GM21515 (cell line): Measurements from ENCODE around the gene RPTOR.
A peak's percentile ranks its signal among the peaks of the same experiment; 100 is the strongest.
"Not testable (repeated sequence)": the region's sequence is repeated elsewhere in the genome, so short reads cannot be mapped to it uniquely, and the experiment has no call there.

Experiments used
- ATAC-seq: cut with Tn5 transposase; IDR thresholded peaks from one replicate; pipeline ENCODE4 v1.9.1; 2021; ENCODE audit not compliant: unreplicated experiment

Gene RPTOR

GRCh38 chr17:80737106-80738019 lies 192.7 kb downstream of the RPTOR start:
- ATAC-seq, result peak; percentile 61

GRCh38 chr17:80738020-80738808 lies 193.6 kb downstream of the RPTOR start:
- peak; percentile 23 for ATAC-seq

DNA sequence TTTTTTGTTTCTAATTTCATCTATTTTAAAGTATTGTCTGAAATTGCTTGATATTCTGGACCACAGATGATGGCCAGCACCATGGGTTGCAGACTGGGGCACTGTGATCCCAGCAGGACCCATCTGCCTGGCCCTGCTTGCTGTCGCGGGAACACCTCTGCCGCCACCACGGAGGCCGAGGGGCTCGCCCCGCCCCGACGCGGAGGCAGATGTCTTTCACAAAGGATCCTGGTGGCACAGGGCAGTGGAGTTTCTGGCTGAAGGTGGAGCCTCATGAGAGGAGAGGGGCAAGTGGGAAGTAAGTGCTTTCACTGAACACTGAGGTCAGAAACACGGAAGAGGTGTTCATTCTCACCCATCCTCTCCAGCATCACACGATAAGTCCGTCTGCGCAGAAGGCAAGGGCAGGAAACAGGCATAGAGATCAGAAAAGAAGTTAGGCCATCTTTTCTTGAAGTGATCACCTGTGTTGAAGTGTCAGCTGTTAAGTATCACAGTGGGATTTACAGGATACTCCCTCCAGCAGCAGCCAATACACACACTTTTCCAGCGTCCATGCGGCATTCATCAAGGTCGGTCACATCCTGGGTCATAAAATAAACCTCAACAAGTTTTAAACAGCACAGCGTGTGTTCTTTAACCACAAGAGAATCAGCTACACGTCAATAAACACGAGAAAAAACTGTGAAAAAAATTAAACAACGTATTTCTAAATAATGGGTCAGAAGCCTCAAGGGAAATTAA lies 194.5 kb downstream of the RPTOR start:
- ATAC-seq, result no peak

GRCh38 chr17:80740141-80740540 lies 195.5 kb downstream of the RPTOR start:
- no peak for ATAC-seq

DNA sequence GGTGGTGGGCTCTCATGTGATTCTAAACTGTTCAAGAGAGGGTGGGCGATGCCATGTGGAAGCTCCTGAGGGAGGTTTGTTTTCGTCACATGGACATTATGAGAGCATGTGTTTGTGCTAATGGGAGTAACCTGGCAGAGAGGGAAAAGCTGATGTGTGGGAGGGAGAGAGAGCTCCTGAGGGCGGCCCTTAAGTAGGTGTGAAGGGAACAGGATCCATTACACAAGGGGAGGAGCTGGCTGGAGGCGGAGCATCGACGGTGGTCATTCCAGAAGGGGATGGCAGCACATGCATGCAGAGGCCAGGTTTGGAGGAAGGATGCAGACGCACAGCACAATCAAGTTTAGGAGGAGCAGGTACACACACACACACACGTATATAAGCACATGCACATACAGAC lies 197.5 kb downstream of the RPTOR start:
- no peak for ATAC-seq

DNA sequence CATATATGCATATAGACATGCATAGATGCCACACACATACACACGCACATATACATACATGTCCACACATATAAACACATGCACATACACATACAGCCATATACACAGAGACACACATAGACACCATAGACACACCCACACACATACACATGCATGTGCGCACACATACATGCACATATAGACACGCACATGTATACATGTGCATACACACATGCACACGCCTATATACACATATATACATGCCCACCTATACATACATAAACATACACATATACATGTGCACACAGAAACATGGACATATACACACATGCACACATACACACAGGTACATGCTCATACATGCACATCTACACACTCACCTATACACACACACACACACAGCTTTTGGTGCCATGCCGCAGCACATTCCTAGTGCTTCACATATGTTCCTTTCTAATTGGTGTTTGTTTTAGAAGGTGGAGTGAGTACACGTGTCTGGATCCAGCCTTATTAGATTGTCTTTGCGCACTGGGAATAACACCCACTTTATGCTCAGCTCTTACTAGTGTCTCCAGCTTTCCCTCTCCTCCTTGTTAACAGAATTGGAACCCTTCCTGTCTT lies 198.0 kb downstream of the RPTOR start:
- no peak for ATAC-seq

DNA sequence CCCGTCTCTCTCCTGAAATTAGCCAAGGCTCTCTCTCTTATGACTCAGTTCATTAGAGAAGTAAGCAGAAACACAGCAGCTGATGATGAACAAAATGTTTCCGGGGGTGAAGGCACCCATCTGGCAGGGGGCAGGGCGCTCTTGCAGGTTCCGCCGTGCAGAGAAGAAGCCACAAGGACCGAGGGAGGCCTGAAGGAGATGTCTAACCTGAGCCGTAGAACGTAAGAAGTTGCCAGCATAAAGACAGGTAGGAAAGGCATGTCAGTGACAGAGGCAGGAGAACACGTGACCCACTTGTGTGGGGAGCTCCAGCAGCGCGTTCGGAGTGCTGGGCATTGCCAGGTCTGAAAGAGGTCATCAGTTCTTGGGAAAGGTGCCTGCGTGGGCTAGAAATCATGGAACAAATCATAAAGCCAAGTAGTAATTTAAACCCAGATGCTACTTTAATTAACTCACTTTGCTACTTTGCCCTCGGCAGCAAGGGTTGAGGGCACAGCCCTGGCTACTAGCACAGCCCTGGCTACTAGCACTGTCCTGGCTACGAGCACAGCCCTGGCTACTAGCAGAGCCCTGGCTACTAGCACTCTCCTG lies 198.6 kb downstream of the RPTOR start:
- ATAC-seq, result no peak

- ATAC-seq, result not testable (repeated sequence)
Measured at GRCh38 chr17:80743973-80744372, 199.3 kb downstream of the RPTOR start.

- not testable (repeated sequence) for ATAC-seq
Measured at GRCh38 chr17:80744725-80745124, 200.1 kb downstream of the RPTOR start.

- ATAC-seq, result no peak
Measured at GRCh38 chr17:80745183-80745582, 200.5 kb downstream of the RPTOR start.

DNA sequence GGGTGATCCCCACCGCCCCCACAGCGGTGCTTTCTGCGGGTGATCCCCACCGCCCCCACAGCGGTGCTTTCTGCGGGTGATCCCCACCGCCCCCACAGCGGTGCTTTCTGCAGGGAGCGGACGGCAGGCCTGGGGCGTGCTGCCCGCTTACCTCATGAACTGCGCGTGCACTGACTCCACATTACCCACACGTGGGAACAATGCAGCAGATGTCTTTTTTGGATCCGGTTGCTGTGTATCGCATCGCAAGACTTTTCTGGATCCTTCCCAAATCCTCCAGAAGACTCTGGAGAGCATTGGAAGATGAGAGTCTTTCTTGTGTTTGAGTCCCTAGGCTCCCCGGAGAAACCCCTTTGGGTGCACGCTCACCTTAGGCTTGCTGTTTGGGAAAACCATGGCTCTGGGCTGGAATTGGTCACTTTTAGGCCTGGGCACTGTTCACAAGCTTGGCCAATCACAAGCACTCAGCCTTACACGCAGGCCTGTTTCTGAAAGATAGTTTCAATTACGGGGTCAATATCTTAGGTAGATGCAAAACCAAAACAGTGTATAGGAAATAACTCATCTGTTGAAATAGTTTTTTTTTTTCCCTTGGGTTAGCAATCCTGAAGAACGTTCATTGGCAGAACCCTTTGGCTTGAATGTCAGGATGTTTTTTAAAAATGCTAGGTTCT lies 201.8 kb downstream of the RPTOR start:
- no peak for ATAC-seq

DNA sequence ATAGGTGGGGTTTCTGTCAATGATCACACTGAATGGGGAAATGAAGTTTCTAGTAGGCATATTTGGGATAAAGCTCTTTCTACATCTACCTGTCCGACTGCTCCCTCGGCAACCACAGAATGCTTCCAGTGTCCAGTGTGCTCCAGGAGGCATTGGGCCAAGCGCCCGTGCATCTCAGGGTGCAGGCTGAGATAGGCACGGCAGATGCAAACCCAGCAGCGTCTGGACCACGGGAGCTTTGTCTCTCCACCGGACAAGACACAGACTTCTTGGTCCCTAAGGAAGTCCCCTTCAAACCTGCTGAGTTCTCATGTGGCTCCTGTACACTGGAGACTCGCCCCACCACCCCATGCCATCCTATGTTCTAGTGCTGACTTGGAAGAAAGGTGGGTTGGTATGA lies 202.8 kb downstream of the RPTOR start:
- no peak for ATAC-seq

DNA sequence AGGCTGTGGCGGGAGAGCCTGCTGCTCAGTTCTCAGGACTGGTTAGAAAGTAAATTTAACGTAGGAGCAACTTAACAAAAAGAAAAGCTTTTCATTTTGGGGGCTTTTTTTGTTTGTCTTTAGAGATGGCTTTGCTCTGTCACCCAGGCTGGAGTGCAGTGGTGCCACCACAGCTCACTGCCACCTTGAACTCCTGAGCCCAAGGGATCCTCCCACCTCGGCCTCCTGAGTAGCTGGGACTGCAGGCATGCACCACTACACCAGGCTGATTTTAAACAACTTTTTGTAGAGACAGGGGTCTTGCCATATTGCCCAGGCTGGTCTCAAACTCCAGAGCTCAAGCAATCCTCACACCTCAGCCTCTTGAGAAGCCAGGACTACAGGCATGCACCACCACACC lies 205.0 kb downstream of the RPTOR start:
- ATAC-seq, result no peak

GRCh38 chr17:80750263-80750662 lies 205.6 kb downstream of the RPTOR start:
- ATAC-seq, result no peak

GRCh38 chr17:80751070-80751945 lies 206.7 kb downstream of the RPTOR start:
- ATAC-seq, result no peak

GRCh38 chr17:80751946-80752581 lies 207.4 kb downstream of the RPTOR start:
- ATAC-seq, result no peak

DNA sequence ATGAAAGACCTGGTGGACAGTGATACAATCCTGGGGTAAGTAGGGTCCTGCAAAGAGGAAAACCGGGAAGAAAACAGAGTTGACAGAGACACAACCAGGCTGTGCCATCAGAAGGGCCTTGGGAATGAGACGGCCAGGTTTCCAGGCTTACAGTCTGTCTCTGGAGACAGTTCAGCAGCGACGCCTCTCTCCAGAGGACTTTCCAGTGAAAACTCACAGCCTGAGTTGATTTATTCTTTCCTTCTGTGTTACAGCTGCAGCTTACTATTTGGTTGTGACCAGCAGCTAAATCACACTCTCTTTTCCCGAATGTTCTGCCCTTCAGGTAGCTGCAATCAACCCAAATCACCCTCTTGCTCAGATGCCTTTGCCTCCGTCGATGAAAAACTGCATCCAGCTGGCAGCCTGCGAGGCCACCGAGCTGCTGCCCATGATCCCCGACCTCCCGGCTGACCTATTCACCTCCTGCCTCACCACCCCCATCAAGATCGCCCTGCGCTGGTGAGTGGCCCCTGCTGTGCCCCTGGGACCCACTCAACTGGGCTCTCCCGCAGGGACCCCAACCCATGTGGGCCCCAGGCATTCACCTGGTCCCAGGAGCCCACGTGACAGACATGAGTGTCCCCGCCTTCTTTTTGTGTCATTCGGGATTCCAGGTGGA lies 209.2 kb downstream of the RPTOR start:
- no peak for ATAC-seq

DNA sequence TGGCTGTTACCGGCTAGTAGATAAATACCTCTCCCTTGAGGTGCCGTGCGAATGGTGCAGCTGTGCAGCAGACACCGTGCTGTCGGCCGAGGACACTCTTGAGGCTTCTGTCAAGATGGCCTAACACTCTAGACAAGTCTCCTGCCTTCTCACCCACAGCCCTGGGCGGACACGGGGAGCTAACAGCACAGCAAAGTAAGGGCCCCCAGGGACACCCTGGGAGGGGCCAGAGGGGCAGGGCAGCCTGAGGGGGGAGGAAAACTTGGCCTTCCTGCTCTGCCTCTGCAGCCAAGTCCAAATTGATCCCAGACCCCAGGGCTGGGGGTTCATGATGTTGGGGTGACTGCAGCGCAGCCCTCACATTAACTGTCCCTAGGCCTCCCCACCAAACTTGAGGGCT lies 210.2 kb downstream of the RPTOR start:
- ATAC-seq, result no peak
